Chondrocyte (in vitro differentiated cells): ENCODE data around the gene CMTM3. TPM values are rescaled to one million over a fixed set of nuclear protein-coding genes. Genes with fewer than 3 reads are reported as not detected.
"Not testable (repeated sequence)": the region's sequence is repeated elsewhere in the genome, so short reads cannot be mapped to it uniquely, and the experiment has no call there.

Experiments used
- DNase-seq: peaks from one replicate; pipeline ENCODE4 v3.0.0; 2021; ENCODE audit warnings: mixed read lengths, low spot score
- H3K27ac Mint-ChIP-seq: one replicate; pipeline ENCODE4 v1.8.0; 2021; ENCODE audit warnings: mild to moderate bottlenecking, moderate library complexity, mixed read lengths; ENCODE audit not compliant: unreplicated experiment
- H3K27me3 Mint-ChIP-seq: 2 replicates; pipeline ENCODE4 v1.8.0; 2021; ENCODE audit warnings: low read depth, mixed read lengths
- H3K36me3 Mint-ChIP-seq: 2 replicates; pipeline ENCODE4 v1.8.0; 2021; ENCODE audit warnings: low read depth, mixed read lengths
- H3K4me1 Mint-ChIP-seq: 2 replicates; pipeline ENCODE4 v1.8.0; 2021; ENCODE audit warnings: low read depth, mild to moderate bottlenecking, mixed read lengths
- H3K4me3 Mint-ChIP-seq: one replicate; pipeline ENCODE4 v1.8.0; 2021; ENCODE audit warnings: mild to moderate bottlenecking, moderate library complexity, mixed read lengths; ENCODE audit not compliant: unreplicated experiment
- H3K9me3 Mint-ChIP-seq: 2 replicates; pipeline ENCODE4 v1.8.0; 2021; ENCODE audit warnings: low read depth, mixed read lengths
- CTCF ChIP-seq: fragments of 200-600 bp; sonication (generic); IDR thresholded peaks from 2 replicates; pipeline ENCODE4 v1.5.0; 2021; ENCODE audit warnings: antibody characterized with exemption, mild to moderate bottlenecking, moderate library complexity
- total RNA-seq: library from RNA; stranded (reverse); gene quantifications from 3 replicates; pipeline ENCODE4 v1.2.1, GENCODE V29; 2021

Gene CMTM3
- total RNA-seq, 1 donor from 2014 or later: 76.5 TPM

GRCh38 chr16:66605979-66606751 is 1.7 kb downstream of the CMTM3 start:
- no peak for DNase-seq
- H3K9me3 Mint-ChIP-seq: no peaks in the 10 kb centered on the region
- H3K4me1 Mint-ChIP-seq: peaks cover 37% of the 10 kb centered on the region
- peak overlapping the region; percentile 52 for H3K27ac Mint-ChIP-seq
- H3K4me3 Mint-ChIP-seq: peak overlapping the region; percentile 70
- no peak for TF ChIP-seq CTCF
- no peaks in the 10 kb centered on the region for H3K27me3 Mint-ChIP-seq
- H3K36me3 Mint-ChIP-seq: peaks cover 9% of the 10 kb centered on the region

- Mint-ChIP-seq H3K4me1 (peaks cover 36% of the 10 kb centered on the region), H3K36me3 (peaks cover 15% of the 10 kb centered on the region), H3K4me3 (no peak overlapping the region), H3K27me3 (no peaks in the 10 kb centered on the region), H3K27ac (peak overlapping the region; percentile 63), H3K9me3 (no peaks in the 10 kb centered on the region)
- peak; percentile 97 for TF ChIP-seq CTCF
- DNase-seq: no peak
Observed at GRCh38 chr16:66608241-66609138, 4.0 kb downstream of the CMTM3 start.

- no peak for DNase-seq
- TF ChIP-seq CTCF: no peak
- H3K4me3 Mint-ChIP-seq: no peak overlapping the region
- no peak overlapping the region for H3K27ac Mint-ChIP-seq
- H3K4me1 Mint-ChIP-seq: peaks cover 32% of the 10 kb centered on the region
- H3K9me3 Mint-ChIP-seq: no peaks in the 10 kb centered on the region
- no peaks in the 10 kb centered on the region for H3K27me3 Mint-ChIP-seq
- H3K36me3 Mint-ChIP-seq: peaks cover 15% of the 10 kb centered on the region
Observed at GRCh38 chr16:66609139-66609510, 4.6 kb downstream of the CMTM3 start.

DNA sequence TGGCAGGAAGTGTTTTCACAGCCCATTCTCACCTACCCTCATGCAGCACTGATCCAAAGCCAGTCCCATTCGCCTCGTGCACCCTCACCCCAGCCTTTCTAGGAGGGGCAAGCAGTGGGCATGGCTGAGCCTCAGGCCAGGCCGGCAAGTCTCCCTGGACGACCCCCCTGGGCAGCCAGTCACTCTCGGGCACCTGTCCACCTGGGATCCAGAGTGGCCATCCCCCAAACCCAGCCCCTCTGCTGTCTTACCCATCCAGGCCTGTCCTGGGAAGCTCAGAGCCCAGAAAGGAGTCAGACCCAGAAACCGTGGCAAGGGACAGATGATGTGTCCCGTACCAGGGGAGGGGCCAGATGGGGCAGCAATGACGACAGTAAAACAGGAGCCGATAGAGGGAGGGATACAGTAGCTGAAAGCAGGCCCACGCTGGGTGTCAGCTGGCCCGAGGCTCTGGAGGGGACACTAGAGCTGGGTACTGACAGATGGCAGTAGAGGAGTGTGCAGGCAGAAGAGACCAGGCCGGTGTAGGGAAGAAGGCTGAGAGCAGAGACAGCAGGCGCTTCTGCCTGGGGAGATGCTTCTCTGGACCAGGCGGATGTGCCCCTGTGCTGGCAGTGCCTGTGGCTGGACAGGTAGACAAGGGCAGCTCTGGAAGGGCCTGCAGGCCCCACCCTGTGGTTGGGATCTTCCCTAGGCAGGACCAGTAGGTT is 5.8 kb downstream of the CMTM3 start:
- peak overlapping the region; percentile 45 for H3K27ac Mint-ChIP-seq
- DNase-seq: no peak
- H3K4me3 Mint-ChIP-seq: no peak overlapping the region
- H3K27me3 Mint-ChIP-seq: no peaks in the 10 kb centered on the region
- H3K36me3 Mint-ChIP-seq: peaks cover 15% of the 10 kb centered on the region
- no peaks in the 10 kb centered on the region for H3K9me3 Mint-ChIP-seq
- TF ChIP-seq CTCF: no peak
- H3K4me1 Mint-ChIP-seq: peaks cover 43% of the 10 kb centered on the region

GRCh38 chr16:66611911-66612310 is 7.4 kb downstream of the CMTM3 start:
- not testable (repeated sequence) for H3K27ac Mint-ChIP-seq, H3K27me3 Mint-ChIP-seq
- peaks cover 15% of the 10 kb centered on the region for H3K36me3 Mint-ChIP-seq

More at GRCh38 chr16:66611911-66612310, 7.4 kb downstream of the CMTM3 start:
- DNase-seq, H3K9me3 Mint-ChIP-seq, H3K4me3 Mint-ChIP-seq: not testable (repeated sequence)
- peaks cover 51% of the 10 kb centered on the region for H3K4me1 Mint-ChIP-seq
